ENCODE results near the gene GPSM3.
"Not testable (repeated sequence)": the region's sequence is repeated elsewhere in the genome, so short reads cannot be mapped to it uniquely, and the experiment has no call there.

Gene GPSM3

GRCh38 chr6:32192608-32193039 lies at the start of gene GPSM3:
Gene GPSM3 (minus strand): TSS chr6:32192643. CDS start chr6:32192513, 130 bp downstream.
- no peak for DNase-seq

- no peak for DNase-seq
Observed at GRCh38 chr6:32240686-32241085, 48.2 kb upstream of the GPSM3 start.

GRCh38 chr6:32239462-32239861 lies 47.0 kb upstream of the GPSM3 start:
- DNase-seq: no peak

GRCh38 chr6:32234934-32235333 lies 42.5 kb upstream of the GPSM3 start:
- DNase-seq: no peak

- no peak for DNase-seq
Observed at GRCh38 chr6:32226434-32226833, 34.0 kb upstream of the GPSM3 start.

GRCh38 chr6:32224696-32225095 lies 32.3 kb upstream of the GPSM3 start:
- DNase-seq: no peak

- no peak for DNase-seq
Observed at GRCh38 chr6:32223258-32224235, 31.1 kb upstream of the GPSM3 start, which contains the start of gene NOTCH4. Gene NOTCH4 (minus strand): TSS chr6:32224067. CDS start chr6:32223928, 139 bp downstream.

GRCh38 chr6:32222333-32223230 lies 30.1 kb upstream of the GPSM3 start:
- DNase-seq: no peak

GRCh38 chr6:32220021-32220420 lies 27.6 kb upstream of the GPSM3 start:
- DNase-seq: no peak

GRCh38 chr6:32218167-32218566 lies 25.7 kb upstream of the GPSM3 start:
- DNase-seq: no peak

GRCh38 chr6:32216998-32217397 lies 24.6 kb upstream of the GPSM3 start:
- DNase-seq: no peak

- DNase-seq: no peak
Observed at GRCh38 chr6:32216285-32216684, 23.8 kb upstream of the GPSM3 start.

- DNase-seq: no peak
Observed at GRCh38 chr6:32215617-32216016, 23.2 kb upstream of the GPSM3 start.

GRCh38 chr6:32214126-32214525 lies 21.7 kb upstream of the GPSM3 start:
- DNase-seq: no peak

- DNase-seq: no peak
Observed at GRCh38 chr6:32213649-32214048, 21.2 kb upstream of the GPSM3 start.

- DNase-seq: no peak
Observed at GRCh38 chr6:32212076-32212760, 19.8 kb upstream of the GPSM3 start.

- not testable (repeated sequence) for DNase-seq
Observed at GRCh38 chr6:32211432-32211831, 19.0 kb upstream of the GPSM3 start.

GRCh38 chr6:32210191-32210601 lies 17.8 kb upstream of the GPSM3 start:
- DNase-seq: no peak

GRCh38 chr6:32208996-32209395 lies 16.6 kb upstream of the GPSM3 start:
- DNase-seq: no peak

GRCh38 chr6:32204268-32204715 lies 11.8 kb upstream of the GPSM3 start:
- no peak for DNase-seq

- DNase-seq: no peak
Observed at GRCh38 chr6:32203426-32204267, 11.2 kb upstream of the GPSM3 start.

- no peak for DNase-seq
Observed at GRCh38 chr6:32202186-32202585, 9.7 kb upstream of the GPSM3 start.
